Measurements from ENCODE around the gene C4orf51. TPM values are rescaled to one million over a fixed set of nuclear protein-coding genes. Genes with fewer than 3 reads are reported as not detected.
"Not testable (repeated sequence)": the region's sequence is repeated elsewhere in the genome, so short reads cannot be mapped to it uniquely, and the experiment has no call there.

Gene C4orf51
- not detected for polyA plus RNA-seq (ENCODE audit: insufficient read length in 10 of 10)
- long read RNA-seq, donor 1 = 0 reads
- long read RNA-seq, donor 2 = 0 reads
- long read RNA-seq, donor 3 = 0 reads
- long read RNA-seq, donor 4 = 0 reads
- long read RNA-seq, donor 5, partial matches to known transcripts = 23 of 23 reads
- long read RNA-seq, donor 5, other reads (novel, unspliced or antisense) = 0 of 23 reads
- long read RNA-seq, donor 6 = 0 reads
- long read RNA-seq, donor 7 = 0 reads
- long read RNA-seq, donor 8 = 0 reads
- long read RNA-seq, donor 9 = 0 reads

DNA sequence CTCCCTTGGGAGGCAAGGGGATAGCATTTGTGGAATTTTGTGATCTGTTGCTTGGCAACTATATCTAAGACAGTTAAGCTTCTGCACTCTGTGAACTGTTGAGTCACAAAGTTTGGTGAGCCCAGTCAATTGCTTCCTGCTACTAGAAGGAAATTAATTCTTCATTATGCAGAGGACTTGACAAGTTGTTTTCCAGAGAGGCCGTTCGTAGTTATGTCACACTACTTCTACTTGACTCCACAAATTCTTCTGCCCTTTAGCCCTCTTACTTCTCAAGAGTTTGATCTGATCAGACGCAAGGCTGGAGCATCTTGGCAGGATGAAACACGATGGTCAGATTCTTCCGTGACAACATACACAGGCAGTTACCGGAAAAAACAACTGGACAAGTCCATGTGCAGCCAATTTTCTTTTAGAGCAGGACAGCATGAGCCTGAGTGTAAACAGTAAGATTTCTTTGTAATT is at the start of gene C4orf51:
C4orf51 (plus strand) TSS at position 156 of the 465 bp plus-strand sequence; CDS start at position 214, 58 bp downstream.
- peak; percentile 27 to 59 (median 45) for DNase-seq

DNA sequence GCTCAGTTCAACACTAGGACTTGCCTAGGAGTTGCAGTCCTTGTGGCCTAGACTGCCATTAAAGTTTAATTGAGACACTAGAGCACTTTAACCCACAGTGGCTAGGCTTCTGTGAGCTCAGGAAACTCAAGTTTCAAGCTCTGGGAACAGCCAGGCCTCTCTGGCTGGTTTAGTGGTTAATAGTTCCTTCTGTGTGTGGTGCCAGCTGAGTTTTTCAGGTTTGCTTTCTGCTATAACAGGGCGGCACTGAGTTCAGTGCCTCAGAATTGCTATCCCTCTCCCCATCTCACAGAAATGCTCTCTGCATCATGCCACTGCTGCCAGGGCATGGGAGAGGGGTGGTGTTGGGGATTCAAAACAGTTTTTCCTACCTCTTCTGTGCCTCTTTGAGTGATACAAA is 44.8 kb upstream of the C4orf51 start:
- peak in 1 of 3 donors; percentile 4 for DNase-seq

DNA sequence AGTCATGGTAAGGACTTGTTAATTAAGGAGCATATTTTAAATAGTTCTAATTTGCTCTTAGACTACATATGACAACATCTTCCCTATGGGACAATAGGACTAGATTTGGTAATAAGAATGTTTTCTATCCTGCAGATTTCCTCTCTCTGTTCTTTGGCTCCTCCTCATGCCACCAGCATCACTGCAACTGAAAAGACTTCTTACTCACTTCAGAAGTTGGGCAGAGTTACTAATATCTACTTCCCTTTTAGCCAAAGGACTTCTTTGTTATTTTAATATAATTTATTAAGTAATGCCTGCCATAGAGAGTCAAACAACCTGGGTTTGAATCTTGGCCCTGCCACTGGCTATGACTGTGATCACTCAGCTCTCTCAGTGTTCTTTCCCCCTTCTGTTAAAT is 44.3 kb upstream of the C4orf51 start:
- DNase-seq = no peak

DNA sequence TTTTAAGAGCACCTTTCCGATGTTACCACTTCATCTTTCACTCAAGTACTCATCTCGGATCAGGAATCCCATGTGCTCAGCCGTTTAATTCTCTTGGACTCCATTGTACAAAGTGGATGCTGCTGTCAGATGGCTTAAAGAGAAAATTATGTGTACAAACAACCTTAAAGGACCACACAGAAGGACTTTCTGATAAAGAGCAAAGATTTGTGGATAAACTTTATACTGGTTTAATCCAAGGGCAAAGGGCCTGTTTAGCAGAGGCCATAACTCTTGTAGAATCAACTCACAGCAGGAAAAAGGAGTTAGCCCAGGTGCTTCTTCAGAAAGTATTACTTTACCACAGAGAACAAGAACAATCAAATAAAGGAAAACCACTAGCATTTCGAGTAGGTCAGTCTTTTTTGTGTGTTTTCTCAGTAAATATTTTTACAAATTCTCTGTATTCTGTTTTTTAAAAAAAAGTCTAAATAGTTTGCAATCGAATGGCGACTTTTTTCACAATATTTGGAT is 40.7 kb upstream of the C4orf51 start:
- no peak for DNase-seq

DNA sequence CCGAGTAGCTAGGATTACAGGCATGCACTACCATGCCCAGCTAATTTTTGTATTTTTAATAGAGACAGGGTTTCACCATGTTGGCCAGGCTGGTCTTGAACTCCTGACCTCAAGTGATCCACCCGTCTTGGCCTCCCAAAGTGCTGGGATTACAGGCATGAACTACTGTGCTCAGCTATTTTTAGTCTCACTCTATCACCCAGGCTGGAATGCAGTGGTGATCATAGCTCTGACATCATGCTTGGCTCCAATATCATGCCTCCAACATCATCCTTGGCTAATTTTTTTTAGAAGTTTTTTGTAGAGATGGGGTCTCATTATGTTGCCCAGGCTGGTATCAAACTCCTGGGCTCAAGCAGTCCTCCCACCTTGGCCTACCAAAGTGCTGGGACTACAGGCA is 39.7 kb upstream of the C4orf51 start:
- peak; percentile 26 to 54 (median 33) for DNase-seq

DNA sequence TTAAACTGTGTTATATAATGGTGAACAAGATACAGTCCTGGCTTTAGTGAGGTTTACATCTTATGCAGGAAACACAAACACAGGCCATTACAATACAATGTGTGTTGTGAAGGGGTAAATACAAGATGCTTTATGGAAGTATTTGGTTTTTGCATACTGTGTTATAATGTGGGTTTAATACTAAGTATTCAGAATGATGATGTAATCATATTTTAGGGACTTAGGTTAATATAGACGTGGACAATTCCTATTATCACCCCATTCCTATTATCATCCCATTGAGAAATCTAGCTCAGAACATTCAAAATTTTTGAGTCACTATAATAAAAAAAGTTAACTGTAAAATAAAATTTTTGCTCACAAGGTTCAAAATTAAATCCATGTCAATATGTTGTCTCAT is 36.7 kb upstream of the C4orf51 start:
- DNase-seq = no peak

DNA sequence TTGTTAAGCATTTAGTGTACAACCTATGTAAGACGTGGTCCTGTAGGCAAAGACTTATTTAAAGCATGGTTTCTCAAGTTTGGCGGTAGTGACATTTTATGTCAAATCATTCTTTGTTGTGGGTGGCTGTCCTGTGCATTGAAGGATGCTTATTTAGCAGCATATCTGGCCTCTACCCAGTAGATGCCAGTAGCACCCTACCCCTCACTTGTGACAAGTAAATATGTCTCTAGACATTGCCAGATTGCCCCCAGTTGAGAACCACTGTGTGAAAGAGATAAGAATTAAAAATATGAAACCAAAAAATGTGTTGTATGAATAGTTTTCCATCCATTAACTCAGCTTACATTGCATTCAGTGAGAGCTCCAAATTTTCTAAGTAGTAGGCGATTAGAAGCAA is 35.2 kb upstream of the C4orf51 start:
- no peak for DNase-seq

DNA sequence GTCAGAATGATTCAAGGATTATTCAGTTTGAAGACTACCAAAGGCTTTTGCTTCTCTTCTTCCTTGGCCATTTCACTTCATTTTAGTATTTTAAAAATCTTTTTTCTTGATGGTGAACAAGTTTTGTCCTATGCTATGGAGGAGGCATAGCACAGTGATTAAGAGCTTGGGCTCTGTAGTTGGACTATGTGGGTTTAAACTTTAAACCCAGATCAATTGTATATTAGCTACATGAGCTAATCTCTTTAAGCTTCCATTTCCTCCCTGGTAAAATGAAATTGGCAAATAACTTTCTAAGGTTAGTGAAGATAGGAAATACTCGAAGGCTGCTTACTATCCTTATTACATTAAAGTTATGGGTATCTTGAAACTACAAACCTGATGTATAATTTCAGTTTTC is 23.8 kb upstream of the C4orf51 start:
- DNase-seq = no peak

DNA sequence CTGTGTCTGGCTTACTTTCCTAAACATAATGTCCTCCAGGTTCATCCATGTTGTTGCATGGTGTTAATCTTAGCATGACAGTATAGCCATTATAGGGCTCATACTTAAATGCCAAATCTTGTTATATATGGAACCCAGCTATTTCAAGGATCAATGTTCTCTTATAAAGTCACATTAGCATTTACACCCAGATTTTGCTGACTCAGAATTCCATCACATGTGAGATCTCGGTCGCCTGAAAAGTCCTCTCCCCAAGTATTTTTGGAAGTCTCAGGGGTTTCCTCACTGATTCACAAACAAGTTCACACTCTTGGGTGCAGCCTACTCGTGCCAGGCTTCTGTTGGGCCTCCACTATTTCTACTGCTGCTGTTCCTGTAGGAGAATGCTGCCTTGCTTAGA is 19.9 kb upstream of the C4orf51 start:
- no peak for DNase-seq

DNA sequence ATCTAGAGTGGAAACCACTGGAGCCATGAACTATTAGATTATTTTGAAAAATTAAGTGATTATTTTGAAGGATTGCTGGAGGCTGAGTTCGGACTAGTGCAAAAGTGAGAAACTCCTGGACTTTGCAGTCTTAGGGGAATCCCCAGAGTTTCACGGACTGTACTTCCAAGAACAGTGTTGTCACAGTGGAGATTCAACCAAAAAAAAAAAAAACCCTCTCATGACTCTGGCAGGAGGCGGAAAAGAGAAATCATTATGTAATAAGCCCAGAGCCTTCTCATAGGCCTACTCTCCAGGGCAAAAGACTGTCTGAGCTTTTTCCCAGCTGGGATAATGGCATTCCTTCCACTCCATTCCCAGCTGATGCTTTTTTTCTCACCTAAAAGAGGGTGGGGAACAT is 16.8 kb upstream of the C4orf51 start:
- no peak for DNase-seq

DNA sequence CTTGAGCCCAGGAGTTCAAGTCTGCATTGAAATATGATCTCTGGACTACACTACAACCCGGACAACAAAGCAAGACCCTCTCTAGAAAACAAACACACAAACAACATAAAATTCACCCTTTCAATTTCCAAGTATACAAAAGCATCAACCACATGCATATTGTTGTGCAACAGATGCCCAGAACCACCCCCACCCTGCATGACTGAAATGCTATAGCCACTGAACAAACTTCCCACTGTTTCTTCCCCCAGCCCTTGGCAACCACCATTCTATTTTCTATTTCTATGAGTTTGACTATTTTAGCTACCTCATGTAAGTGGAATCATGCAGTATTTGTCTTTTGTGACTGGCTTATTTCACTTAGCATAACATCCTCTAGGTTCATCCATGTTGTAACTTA is 14.2 kb upstream of the C4orf51 start:
- no peak for DNase-seq

DNA sequence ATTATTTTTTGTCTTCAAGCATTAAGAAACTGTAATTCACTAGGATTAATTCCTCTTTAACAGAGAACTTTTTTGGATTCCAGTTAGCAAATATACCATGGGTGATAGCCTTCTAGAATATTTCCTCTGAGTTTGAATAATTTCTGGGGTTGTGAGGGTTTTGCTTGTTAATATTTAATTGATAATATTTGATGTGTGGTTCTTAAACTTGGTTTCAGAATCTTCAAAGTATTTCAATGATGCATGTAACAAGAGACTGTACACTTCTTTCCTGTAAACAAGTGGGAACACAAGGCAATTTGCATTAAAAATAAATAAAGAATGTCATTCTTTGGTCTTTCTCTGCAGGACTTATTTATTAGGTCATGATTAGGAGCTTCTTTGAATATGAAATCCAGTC is 9.5 kb upstream of the C4orf51 start:
- DNase-seq = no peak

DNA sequence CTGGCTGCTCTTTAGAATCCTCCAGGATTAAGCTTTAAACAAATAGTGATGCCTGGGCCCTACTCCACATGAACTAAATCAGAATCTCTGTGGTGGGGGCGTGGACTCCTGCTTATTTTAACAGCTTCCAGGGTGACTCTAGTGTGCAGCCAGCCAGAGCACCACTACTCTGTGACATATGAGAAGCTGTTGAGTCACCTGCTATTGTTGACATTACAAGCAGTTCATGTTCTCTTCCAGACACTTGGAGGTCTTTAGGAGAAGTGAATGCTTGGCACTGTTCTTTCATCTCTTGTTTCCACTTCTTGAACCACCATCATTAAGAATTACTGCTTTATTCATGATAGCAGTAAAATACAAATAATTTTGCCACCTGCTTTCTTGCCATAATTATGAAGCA is 426 bp upstream of the C4orf51 start:
- peak; percentile 33 to 77 (median 38) for DNase-seq

DNA sequence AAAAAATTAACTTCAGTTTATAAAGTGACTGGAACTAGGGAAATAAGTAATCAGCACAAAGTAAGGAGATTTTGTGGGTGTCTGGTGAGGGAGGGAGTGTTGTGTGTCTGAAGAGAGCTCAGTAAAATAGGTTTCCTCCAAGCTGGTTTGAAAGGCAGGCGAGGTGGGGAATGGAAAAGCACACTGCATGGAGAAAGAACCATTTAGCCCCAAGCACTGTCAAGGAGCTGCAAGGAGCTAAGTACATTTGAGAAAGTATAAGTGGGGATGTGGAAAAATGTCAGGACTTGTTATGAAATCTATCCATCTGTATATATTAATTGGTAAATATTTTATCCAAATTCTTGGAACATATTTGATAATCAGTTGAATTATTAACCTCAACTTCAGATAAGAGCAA is 956 bp downstream of the C4orf51 start:
- no peak for DNase-seq

DNA sequence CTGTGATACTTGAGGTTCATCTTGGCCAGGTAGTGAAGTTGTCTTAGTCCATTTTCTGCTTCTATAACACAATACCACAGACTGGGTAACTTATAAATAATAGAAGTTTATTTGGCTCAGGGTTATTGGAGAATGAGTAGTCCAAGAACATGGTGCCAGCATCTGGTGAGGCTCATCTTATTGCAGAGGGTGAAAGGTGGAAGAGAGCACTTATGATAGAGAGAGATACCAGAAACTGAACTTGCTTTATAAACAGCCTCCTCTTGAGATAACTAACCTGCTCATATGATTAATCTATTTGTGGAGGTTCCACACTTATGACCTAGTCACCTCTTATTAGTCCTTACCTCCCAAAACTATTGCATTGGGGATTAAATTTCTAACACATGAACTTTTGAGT is 1.6 kb downstream of the C4orf51 start:
- no peak for DNase-seq

DNA sequence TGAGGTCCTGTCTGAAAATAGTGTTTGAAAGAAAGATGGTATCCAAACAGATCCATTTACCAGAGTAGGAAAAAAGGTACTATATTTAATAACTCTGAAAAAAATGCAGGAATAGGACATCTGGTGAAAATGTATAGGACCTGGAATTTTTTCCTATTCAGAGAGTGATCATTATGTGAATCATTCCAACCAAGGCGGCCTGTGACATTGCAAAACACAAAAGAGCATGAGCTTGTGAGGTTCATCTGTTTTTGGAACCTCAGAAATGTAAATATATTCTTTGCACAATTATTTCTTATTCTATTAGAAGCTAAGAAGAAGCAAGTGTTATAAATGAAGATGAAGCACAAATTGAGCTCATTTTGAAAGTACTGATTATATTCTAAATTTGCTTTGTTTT is 2.0 kb downstream of the C4orf51 start:
- peak in 1 of 3 donors; percentile 1 for DNase-seq

DNA sequence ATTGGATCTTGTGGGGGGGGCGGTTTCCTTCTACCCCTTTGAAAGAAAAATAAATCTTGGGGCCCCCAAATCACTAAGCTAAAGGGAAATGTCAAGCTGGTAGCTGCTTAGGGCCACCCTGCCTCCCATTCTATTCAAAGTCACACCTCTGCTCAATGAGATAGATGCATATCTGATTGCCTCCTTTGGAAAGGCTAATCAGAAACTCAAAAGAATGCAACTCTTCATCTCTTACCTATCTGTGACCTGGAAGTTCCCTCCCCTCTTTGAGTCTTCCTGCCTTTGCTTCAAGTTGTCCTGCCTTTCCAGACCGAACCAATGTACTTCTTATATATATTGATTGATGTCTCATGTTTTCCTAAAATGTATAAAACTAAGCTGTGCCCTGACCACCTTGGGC is 7.0 kb downstream of the C4orf51 start:
- DNase-seq = no peak

DNA sequence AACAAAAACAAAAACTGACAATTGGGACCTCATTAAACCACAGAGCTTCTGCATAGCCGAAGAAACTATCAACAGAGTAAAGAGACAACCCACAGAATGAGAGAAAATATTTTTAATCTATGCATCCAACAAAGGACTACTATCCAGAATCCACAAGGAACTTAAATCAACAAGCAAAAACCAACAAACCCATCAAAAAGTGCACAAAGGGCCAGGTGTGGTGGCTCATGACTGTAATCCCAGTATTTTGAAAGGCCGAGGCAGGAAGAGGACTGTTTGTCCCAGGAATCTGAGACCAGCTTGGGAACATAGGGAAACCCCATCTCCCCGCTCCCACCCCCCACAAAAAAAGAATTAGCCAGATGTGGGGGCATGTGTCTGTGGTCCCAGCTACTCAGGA is 10.7 kb downstream of the C4orf51 start:
- no peak for DNase-seq

DNA sequence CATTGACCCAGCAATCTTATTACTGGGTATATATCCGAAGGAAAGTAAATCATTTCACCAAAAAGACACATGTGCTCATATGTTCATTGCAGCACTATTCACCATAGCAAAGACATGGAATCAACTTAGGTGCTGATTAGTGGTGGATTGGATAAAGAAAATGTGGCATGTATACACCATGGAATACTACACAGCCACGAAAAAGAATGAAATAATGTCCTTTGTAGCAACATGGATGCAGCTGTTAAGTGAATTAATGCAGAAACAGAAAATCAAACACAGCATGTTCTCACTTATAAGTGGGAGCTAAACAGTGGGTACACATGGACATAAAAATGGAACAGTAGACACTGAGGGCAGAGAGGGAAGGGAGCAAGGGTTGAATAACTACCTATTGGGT is 11.5 kb downstream of the C4orf51 start:
- DNase-seq = not testable (repeated sequence)

DNA sequence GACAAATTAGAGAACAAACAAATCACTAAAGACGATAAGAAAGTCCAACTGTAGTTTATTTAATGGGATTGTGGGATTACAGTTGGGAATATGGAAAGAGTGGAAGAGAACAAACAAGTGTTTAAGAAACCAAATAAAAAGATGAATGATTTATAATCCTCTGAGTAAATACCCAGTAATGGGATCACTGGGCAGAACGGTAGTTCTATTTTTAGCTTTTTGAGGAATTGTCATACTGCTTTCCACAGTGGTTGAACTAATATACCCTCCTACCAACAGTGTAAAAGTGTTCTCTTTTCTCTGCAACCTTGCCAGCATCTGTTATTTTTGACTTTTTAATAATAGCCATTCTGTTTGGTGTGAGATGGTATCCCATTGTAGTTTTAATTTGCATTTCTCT is 15.0 kb downstream of the C4orf51 start:
- DNase-seq = no peak

DNA sequence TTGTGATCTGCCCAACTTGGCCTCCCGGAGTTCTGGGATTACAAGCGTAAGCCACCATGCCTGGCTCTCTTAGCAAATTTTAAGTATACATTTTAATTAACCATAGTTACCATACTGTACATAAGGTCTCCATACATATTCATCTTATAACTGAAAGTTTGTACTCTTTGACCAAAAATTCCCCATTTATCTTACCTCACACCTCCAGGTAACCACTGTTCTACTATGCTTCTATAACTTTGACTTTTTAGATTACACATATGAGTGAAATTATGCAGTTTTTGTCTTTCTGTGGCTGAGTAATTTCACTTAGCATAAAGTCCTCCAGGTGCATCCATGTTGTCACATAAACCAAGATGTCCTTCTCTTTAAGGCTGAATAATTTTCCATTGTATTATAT is 17.4 kb downstream of the C4orf51 start:
- no peak for DNase-seq

DNA sequence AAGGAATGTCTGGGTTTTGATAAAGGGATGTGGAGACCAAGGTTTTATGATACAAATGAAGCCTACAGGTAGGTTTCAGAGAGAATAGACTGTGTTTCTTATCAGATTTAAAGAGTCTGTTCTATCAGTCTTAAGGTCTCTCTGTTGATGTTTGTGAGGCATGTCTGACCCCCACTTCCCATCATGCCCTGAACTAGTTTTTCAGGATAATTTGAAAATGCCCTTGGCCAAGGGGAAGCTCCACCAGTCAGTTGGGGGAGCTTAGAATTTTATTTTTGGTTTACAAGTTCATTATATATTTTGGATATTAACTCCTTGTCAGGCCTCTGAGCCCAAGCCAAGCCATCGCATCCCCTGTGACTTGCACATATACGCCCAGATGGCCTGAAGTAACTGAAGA is 18.6 kb downstream of the C4orf51 start:
- no peak for DNase-seq

DNA sequence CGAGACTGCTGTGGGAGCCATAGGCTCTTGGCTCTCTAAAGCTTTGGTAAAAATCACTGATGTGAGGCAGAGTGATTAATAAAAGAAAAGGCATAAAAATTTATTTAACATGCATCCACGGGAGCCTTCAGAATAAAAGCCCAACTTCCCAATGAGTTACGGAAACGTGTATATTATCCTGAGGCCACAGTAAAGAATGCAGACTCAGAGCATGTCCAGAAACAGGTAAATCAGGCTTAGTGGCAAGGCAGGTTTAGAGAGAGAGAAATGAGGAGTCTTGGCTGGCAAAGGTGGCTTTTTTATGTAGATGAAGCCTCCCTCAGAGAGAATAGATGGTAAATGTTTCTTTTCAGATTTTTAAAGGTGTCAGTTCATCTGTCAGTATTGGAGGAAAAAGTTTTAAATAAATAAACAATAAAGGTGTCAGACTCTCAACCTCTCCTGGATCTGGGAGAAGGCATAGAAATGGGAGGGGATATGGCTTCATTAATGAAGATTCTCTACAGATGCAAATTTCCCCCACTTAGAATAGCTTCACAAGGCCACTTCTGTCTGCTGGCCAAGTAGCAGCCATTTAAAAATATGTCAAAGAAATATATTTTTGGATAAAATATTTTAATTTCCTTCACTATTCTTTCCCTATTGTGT is 24.0 kb downstream of the C4orf51 start:
- DNase-seq = no peak

DNA sequence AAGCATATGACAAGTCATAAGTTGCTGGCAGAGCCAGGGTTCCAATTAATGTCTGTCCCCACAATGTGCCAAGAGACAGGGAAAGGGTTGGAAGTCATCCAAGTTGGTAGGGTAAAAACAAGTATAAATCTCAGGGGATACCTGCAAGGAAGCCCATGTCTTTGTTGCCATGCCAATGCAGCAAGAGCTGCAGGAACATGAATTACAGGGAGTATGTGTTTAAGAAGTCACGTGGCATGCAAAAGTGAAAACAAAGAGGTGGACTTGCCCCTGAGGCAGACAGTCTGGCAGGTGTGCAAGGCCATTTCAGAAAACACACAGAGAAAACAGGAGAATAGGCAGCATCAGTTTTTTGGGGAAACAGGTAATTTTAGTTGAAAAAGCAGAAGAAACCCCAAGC is 29.4 kb downstream of the C4orf51 start:
- no peak for DNase-seq

Data from muscle of back (tissue), 13 donors.